NCI-H82 treated with DMSO at 0.1 percent for 48 hours (cell line): ENCODE measurements around the gene KRT77.

Experiments used
- DNase-seq: peaks from one replicate; lab custom pipeline; 2025; ENCODE audit not compliant: unreplicated experiment; lab: John Stamatoyannopoulos, UW

Gene KRT77

DNA sequence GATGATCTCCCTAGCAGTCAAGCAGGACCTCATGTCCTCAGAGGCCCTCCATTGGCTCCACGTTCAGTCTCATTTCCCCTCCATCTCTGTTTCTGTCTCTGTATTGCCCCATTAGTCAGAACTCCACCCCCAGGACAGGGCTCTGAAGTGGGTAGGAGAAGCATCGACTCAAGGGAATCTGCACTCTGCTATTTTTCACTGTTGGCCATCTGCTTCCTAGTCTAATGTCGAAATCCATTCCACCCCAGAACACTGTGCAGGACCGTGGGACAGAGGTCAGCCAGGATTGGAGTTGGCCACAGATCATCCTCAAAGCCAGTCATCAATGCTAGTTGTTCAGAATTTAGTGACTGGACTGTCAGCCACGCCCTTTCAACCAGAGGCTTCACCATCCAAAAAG lies 10.1 kb downstream of the KRT77 start:
- DNase-seq = no peak

- DNase-seq = no peak
Observed at GRCh38 chr12:52692254-52692653, 11.1 kb downstream of the KRT77 start.

GRCh38 chr12:52691841-52692150 lies 11.5 kb downstream of the KRT77 start:
- no peak for DNase-seq

- no peak for DNase-seq
Observed at GRCh38 chr12:52691076-52691840, 12.1 kb downstream of the KRT77 start.

- DNase-seq = no peak
Observed at GRCh38 chr12:52690351-52691075, 12.8 kb downstream of the KRT77 start.

- DNase-seq = no peak
Observed at GRCh38 chr12:52689936-52690335, 13.4 kb downstream of the KRT77 start.

DNA sequence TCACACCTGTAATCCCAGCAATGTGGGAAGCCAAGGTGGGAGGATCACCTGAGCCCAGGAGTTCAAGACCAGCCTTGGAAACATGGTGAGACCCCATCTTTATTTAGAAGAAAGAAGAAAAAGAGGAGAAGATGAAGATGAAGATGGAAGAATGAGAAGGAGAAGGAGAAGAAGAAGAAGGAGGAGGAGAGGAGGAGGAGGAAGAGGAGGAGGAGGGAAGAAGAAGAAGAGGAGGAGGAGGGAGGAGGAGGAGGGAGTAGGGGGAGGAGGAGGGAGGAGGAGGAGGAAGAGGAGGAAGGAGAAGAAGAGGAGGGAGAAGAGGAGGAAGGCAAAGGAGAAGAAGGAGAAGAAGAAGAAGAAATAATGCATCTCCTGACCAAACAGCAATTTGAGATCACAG lies 14.1 kb downstream of the KRT77 start:
- no peak for DNase-seq

DNA sequence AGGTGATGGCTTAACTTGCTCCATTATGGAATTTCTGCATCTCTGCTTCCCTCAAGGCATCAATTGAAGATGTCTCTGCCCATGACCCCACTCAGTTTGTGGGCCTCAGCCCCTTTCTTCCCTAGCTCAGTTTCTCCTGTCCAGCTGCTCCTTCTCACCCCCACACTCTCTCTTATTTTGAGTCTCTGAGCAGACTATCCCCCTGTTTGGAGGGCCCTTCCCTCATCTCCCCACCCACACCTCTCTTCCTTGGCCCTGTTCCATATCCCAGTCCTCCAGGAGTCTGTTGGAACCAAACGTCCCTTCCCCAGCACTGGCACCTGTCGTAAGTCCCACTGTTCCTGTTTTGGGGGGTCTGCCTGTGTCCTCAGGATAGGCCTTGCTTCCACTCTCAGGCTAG lies 14.8 kb downstream of the KRT77 start:
- DNase-seq = no peak

GRCh38 chr12:52687497-52688385 lies 15.6 kb downstream of the KRT77 start:
- no peak for DNase-seq

GRCh38 chr12:52686756-52687487 lies 16.4 kb downstream of the KRT77 start:
- DNase-seq = no peak

DNA sequence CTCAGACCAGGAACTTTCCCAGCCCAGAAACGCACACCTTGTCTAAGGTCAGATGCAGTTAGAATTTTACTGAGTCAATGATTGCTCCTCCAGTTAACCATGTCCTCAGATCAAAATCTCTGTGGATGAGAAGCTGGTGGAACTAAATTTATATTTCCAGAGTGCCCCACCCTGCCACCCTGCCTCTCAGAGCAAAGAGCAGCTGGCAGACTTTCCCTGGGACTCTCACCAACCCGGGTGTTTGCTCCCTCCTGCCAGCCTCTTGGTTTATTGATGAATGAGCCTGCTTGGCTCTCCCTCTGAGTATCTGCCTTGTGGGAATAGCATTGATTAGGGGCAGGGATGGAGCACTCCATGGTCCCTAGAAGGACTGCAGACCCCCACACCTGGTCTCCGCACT lies 17.3 kb downstream of the KRT77 start:
- no peak for DNase-seq

DNA sequence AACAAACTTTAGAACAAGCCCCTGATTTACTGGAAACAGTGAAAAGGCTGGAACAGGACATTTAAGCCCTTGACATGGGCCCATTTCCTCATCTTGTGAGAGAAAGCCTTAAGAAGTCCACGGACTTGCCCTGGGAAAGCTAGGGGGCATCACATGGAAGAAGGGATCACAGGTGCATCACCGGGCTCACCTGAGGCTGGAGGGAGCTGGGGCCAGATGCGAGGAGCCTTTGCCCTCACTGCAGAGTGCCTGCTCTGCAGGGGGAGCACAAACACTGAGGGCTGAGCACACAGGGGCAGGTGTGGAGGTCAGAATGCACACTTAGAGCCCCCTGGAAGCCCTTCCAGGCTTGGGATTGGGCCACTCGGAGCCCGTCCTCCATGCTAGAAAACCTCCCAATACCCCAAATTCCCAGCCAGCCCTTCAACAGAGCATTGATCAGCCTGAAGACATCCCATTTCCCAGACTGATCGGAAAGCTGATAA lies 17.9 kb downstream of the KRT77 start:
- no peak for DNase-seq

- DNase-seq = no peak
Observed at GRCh38 chr12:52684431-52684830, 18.9 kb downstream of the KRT77 start.

DNA sequence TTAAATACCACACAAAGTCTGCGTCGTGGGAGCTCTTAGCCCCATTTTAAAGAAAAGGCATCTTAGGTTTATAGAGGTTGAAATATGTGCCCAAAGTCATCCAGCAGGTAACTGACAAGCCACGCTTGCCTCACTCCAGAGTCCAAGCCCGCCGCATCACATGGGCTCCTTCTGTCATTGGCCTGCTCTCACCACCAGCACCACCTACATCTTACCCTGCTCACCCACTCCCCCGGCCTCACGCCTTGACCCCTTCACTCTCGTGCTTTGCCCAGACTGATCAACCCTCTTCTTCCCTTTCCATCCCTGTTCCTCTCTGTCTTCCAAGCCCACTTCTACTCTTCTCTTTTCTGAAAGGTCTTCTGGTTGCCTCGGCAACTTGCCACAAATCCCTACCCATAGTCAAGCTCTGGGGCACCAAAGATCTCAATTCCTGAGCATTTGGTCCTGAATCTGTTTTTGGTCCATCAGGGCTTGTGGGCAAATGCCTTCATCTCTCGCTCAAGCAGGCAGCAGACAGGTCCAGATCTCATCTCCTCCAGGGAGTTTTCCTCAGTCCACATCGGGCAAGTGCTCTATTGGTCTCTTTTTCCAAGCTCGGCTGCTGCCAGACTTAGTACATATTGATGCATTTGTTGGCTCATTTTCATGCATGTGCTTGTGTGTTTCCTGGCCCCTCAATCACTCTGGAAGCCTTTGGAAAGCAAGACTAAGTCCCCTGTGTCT lies 19.6 kb downstream of the KRT77 start:
- DNase-seq = no peak

GRCh38 chr12:52682938-52683574 lies 20.3 kb downstream of the KRT77 start:
- no peak for DNase-seq

GRCh38 chr12:52682381-52682660 lies 21.0 kb downstream of the KRT77 start:
- DNase-seq = no peak

DNA sequence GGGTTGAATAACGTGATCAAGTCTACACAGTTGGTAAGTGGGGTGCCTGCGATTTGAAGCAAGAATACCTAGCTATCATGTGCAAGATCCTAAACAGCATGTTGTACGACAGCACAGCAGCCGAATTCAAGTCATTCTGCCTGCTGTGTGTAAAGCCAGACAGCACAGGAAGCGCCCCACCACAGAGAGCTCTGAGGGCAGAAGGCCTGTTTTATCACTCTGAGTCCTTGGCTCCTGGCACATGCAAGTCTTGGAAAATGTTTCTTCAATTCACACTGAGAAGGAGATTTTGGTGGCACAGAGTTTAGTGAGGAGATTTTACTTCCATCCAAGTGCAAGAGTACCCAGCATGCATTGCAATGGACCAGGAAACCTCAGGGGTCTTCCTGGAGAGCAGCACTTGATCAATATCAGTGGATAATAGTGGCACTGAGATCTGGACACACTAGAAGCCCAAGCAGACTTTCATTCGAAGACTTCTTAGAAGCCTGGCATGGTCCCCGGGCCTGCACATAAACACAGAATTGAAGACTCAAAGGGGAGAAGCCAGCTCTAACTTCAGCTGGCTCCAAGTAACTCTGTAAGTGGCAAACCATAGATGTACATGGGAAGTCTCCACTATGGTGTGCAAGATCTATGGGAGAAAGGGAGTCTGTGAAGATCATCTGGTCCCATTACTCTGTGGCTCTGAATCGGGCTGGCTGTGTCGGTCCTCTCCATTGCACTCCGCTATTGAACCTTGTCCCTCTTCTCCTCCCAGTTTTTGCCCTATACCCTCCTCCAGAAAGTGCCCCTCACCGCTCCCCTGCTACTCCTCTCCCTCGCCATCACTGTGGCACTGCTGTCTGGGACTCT lies 21.6 kb downstream of the KRT77 start:
- DNase-seq = no peak

- DNase-seq = no peak
Observed at GRCh38 chr12:52680363-52680762, 23.0 kb downstream of the KRT77 start, which contains the start of gene KRT1. TSS of gene KRT1 (minus strand) at chr12:52680407. CDS start at chr12:52680348, 59 bp downstream.

- DNase-seq = no peak
Observed at GRCh38 chr12:52679875-52680274, 23.4 kb downstream of the KRT77 start.
